ENCODE results near the gene FCRL4. TPM values are rescaled to one million over a fixed set of nuclear protein-coding genes. Genes with fewer than 3 reads are reported as not detected.
"Not testable (repeated sequence)": the region's sequence is repeated elsewhere in the genome, so short reads cannot be mapped to it uniquely, and the experiment has no call there.

The FCRL4 gene
- total and polyA plus RNA-seq, 5 donors from 2014 or later = not detected

DNA sequence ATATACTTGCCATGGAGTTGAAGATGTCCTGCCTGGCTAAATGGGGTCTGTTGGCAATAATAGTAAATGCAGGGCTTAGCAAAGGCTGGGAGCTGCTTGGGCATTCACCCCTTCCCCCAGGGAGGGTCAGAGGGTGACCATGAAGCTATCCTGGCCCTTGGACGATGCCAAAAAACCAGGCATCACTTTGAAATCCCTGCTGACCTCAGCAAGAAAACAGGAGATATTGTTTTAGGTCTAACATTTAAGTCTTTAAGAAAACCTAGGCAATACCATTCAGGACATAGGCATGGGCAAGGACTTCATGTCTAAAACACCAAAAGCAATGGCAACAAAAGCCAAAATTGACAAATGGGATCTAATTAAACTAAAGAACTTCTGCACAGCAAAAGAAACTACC lies 49.8 kb downstream of the FCRL4 start:
- H3K27me3 Mint-ChIP-seq = peaks cover 17% of the 10 kb centered on the region
- not testable (repeated sequence) for H3K36me3 Mint-ChIP-seq

DNA sequence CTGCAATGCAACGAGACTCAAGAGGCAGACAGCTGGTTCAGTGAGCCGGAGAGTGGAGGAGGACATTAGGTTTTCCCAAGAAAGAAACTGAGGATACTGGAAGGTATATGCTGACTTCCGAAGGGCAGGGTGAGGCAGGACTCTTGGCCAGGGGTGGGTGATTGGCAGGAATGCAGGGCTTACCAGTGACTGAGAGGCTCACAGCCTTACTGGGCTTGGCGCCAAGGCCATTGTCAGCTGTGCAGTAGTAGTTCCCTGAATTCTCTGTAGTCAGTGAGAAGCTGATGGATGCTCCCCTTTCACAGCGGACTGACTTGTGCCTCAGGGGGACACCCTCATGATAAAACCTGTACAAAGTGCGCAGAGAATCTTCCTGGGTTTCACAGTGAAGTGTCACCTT lies 55.2 kb downstream of the FCRL4 start:
- H3K27me3 Mint-ChIP-seq = peaks cover 9% of the 10 kb centered on the region
- no peak for ATAC-seq (ENCODE audit: low read depth in 2 of 2)

More for the DNA sequence above, 49.8 kb downstream of the FCRL4 start:
- not testable (repeated sequence) for H3K36me3 ChIP-seq (ENCODE audit: control insufficient read depth, insufficient read depth, low read length); H3K4me1 Mint-ChIP-seq; H3K4me3 ChIP-seq (ENCODE audit: low read depth, low read length); H3K4me1 ChIP-seq (ENCODE audit: control insufficient read depth, insufficient read depth, low read length, poor library complexity, severe bottlenecking); H3K4me3 Mint-ChIP-seq; H3K27ac ChIP-seq (ENCODE audit: insufficient read depth, low read length, poor library complexity, severe bottlenecking); H3K27ac Mint-ChIP-seq; DNase-seq; ATAC-seq (ENCODE audit: low read depth in 2 of 2); H3K9me3 Mint-ChIP-seq; H3K27me3 ChIP-seq (ENCODE audit: control insufficient read depth, insufficient read depth, low read length); H3K9me3 ChIP-seq (ENCODE audit: control insufficient read depth in 2 of 2, low read length in 2 of 2)

DNA sequence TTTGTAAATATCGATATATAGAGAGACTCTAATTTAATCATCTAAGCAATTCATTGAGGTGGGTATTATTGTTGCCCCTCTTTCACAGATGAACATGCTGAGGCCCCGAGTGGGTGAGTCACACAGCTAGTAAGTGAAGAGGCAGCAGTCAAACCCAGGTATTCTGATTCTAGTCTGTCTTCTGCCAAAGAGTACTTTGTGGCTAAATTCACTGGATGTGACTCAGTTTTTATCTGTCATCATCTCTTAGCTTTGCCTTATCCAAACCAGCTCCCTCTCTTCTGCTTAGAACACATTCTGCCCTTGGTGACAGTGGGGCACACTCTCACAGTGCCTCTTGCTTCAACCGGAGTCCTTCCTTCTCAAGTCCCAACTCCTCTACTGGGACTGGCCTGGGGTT lies 57.0 kb downstream of the FCRL4 start:
- Mint-ChIP-seq H3K4me3 (no peak overlapping the region), H3K9me3 (peaks cover 0 to 2% (median 0%) of the 10 kb centered on the region in 7 donors), H3K4me1 (peaks cover 0 to 5% (median 0%) of the 10 kb centered on the region in 4 donors), H3K27ac (no peak overlapping the region), H3K36me3 (no peaks in the 10 kb centered on the region), H3K27me3 (peaks cover 9% of the 10 kb centered on the region)
- H3K27ac ChIP-seq (ENCODE audit: insufficient read depth, low read length, poor library complexity, severe bottlenecking) = no peak overlapping the region
- ATAC-seq (ENCODE audit: low read depth in 2 of 2) (no peak), DNase-seq (no peak)
- H3K9me3 ChIP-seq (ENCODE audit: control insufficient read depth in 2 of 2, low read length in 2 of 2) = no peaks in the 10 kb centered on the region
- no peaks in the 10 kb centered on the region for H3K36me3 ChIP-seq (ENCODE audit: control insufficient read depth, insufficient read depth, low read length)
- H3K4me3 ChIP-seq (ENCODE audit: low read depth, low read length) = no peak overlapping the region
- H3K27me3 ChIP-seq (ENCODE audit: control insufficient read depth, insufficient read depth, low read length) = peaks cover 2% of the 10 kb centered on the region
- no peaks in the 10 kb centered on the region for H3K4me1 ChIP-seq (ENCODE audit: control insufficient read depth, insufficient read depth, low read length, poor library complexity, severe bottlenecking)

More for the DNA sequence above, 55.2 kb downstream of the FCRL4 start:
- H3K4me1 ChIP-seq (ENCODE audit: control insufficient read depth, insufficient read depth, low read length, poor library complexity, severe bottlenecking) = no peaks in the 10 kb centered on the region
- Mint-ChIP-seq H3K4me3 (no peak overlapping the region), H3K36me3 (no peaks in the 10 kb centered on the region), H3K9me3 (peaks cover 0 to 1% (median 0%) of the 10 kb centered on the region in 7 donors), H3K4me1 (peaks cover 0 to 5% (median 0%) of the 10 kb centered on the region in 4 donors), H3K27ac (no peak overlapping the region)
- no peak overlapping the region for H3K4me3 ChIP-seq (ENCODE audit: low read depth, low read length)
- H3K36me3 ChIP-seq (ENCODE audit: control insufficient read depth, insufficient read depth, low read length) = no peaks in the 10 kb centered on the region
- no peak for DNase-seq
- H3K9me3 ChIP-seq (ENCODE audit: control insufficient read depth in 2 of 2, low read length in 2 of 2) = no peaks in the 10 kb centered on the region
- H3K27ac ChIP-seq (ENCODE audit: insufficient read depth, low read length, poor library complexity, severe bottlenecking) = no peak overlapping the region
- peaks cover 2% of the 10 kb centered on the region for H3K27me3 ChIP-seq (ENCODE audit: control insufficient read depth, insufficient read depth, low read length)

DNA sequence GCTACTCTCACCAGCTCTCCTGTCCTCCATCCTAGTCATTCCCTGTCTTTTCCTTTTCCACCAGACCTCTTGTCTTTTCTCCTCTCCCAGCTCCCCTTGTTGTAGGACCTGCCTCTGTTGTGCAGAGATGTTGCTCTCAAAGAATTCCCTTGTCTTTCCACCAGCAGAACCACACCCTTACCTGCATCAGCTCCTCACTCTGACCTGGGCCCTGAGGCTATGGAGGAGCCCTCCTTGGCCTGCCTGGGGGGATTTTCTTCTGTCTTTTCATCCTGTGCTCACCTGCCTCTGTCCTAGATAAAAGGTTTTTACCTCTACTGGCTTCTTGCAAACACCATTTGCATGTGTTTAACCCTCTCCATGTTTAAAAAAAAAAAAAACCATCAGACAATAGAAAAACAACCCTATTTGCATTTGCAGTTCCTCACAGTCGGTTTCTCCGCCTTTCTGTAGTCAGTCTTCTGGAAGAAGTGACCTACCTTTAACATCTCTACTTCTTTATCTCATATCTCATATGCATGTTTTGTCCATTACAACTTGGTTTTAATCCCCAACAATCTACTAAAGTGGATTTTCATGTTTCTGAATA lies 57.6 kb downstream of the FCRL4 start:
- Histone ChIP-seq H3K27ac (ENCODE audit: insufficient read depth, low read length, poor library complexity, severe bottlenecking) (no peak overlapping the region), H3K36me3 (ENCODE audit: control insufficient read depth, insufficient read depth, low read length) (no peaks in the 10 kb centered on the region), H3K27me3 (ENCODE audit: control insufficient read depth, insufficient read depth, low read length) (peaks cover 2% of the 10 kb centered on the region), H3K9me3 (ENCODE audit: control insufficient read depth in 2 of 2, low read length in 2 of 2) (no peaks in the 10 kb centered on the region), H3K4me1 (ENCODE audit: control insufficient read depth, insufficient read depth, low read length, poor library complexity, severe bottlenecking) (no peaks in the 10 kb centered on the region), H3K4me3 (ENCODE audit: low read depth, low read length) (no peak overlapping the region)
- no peak overlapping the region for H3K4me3 Mint-ChIP-seq
- no peaks in the 10 kb centered on the region for H3K36me3 Mint-ChIP-seq
- peaks cover 0 to 2% (median 0%) of the 10 kb centered on the region in 7 donors for H3K9me3 Mint-ChIP-seq
- no peak for DNase-seq
- H3K4me1 Mint-ChIP-seq = peaks cover 0 to 5% (median 0%) of the 10 kb centered on the region in 4 donors
- peak overlapping the region in 1 of 3 donors; percentile 5 for H3K27ac Mint-ChIP-seq
- no peak for ATAC-seq (ENCODE audit: low read depth in 2 of 2)
- peaks cover 9% of the 10 kb centered on the region for H3K27me3 Mint-ChIP-seq

DNA sequence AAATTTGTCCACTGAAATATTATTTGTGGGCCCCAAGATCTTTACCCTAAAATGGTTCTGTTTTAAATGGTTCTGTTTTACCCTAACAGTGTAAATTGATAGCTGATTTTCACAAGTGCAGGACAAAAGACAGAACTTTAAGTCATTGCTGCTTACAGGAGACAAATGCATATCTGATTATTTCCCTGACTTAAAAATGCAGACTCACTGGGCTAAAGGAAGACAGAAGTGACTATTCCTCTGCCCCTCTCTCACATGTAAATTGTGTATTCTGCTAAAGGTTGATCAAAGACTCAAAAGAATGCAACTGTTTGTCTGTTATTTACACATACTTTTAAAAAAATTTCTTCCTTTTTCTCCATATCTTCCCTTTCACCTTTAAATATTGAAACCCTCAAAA lies 58.3 kb downstream of the FCRL4 start:
- peaks cover 2% of the 10 kb centered on the region for H3K27me3 ChIP-seq (ENCODE audit: control insufficient read depth, insufficient read depth, low read length)
- Mint-ChIP-seq H3K4me1 (peaks cover 0 to 5% (median 0%) of the 10 kb centered on the region in 4 donors), H3K9me3 (peaks cover 0 to 2% (median 0%) of the 10 kb centered on the region in 7 donors), H3K4me3 (no peak overlapping the region), H3K27ac (no peak overlapping the region), H3K27me3 (peaks cover 9% of the 10 kb centered on the region), H3K36me3 (no peaks in the 10 kb centered on the region)
- DNase-seq (no peak), ATAC-seq (ENCODE audit: low read depth in 2 of 2) (no peak)
- no peak overlapping the region for H3K27ac ChIP-seq (ENCODE audit: insufficient read depth, low read length, poor library complexity, severe bottlenecking)
- no peaks in the 10 kb centered on the region for H3K9me3 ChIP-seq (ENCODE audit: control insufficient read depth in 2 of 2, low read length in 2 of 2)
- H3K4me1 ChIP-seq (ENCODE audit: control insufficient read depth, insufficient read depth, low read length, poor library complexity, severe bottlenecking) = no peaks in the 10 kb centered on the region
- no peaks in the 10 kb centered on the region for H3K36me3 ChIP-seq (ENCODE audit: control insufficient read depth, insufficient read depth, low read length)
- H3K4me3 ChIP-seq (ENCODE audit: low read depth, low read length) = no peak overlapping the region

DNA sequence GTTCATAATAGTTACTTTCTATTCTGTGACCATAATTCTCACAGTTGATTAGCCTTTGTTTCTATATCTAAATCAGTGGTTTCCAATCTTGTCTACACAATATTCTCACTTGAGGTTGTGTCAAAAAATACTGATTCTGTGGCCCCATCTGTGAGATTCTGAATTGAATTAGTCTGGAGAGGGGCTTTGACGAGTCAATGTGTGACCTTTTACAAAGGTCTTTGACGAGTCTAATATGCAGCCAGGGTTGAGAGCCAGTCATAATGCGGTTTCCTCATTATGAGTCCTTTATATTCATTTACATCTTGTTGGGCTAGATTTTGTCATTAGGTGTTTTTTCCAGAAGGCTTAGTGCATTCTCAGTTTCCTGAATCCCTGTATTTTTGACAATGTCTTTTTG lies 65.3 kb downstream of the FCRL4 start:
- Histone ChIP-seq H3K27me3 (ENCODE audit: control insufficient read depth, insufficient read depth, low read length) (peaks cover 8% of the 10 kb centered on the region), H3K4me1 (ENCODE audit: control insufficient read depth, insufficient read depth, low read length, poor library complexity, severe bottlenecking) (no peaks in the 10 kb centered on the region), H3K36me3 (ENCODE audit: control insufficient read depth, insufficient read depth, low read length) (no peaks in the 10 kb centered on the region), H3K9me3 (ENCODE audit: control insufficient read depth in 2 of 2, low read length in 2 of 2) (no peaks in the 10 kb centered on the region), H3K4me3 (ENCODE audit: low read depth, low read length) (no peak overlapping the region), H3K27ac (ENCODE audit: insufficient read depth, low read length, poor library complexity, severe bottlenecking) (no peak overlapping the region)
- Mint-ChIP-seq H3K4me1 (no peaks in the 10 kb centered on the region), H3K27me3 (peaks cover 13% of the 10 kb centered on the region), H3K36me3 (no peaks in the 10 kb centered on the region), H3K4me3 (no peak overlapping the region), H3K9me3 (peaks cover 0 to 2% (median 0%) of the 10 kb centered on the region in 7 donors), H3K27ac (no peak overlapping the region)
- DNase-seq (no peak), ATAC-seq (ENCODE audit: low read depth in 2 of 2) (no peak)

DNA sequence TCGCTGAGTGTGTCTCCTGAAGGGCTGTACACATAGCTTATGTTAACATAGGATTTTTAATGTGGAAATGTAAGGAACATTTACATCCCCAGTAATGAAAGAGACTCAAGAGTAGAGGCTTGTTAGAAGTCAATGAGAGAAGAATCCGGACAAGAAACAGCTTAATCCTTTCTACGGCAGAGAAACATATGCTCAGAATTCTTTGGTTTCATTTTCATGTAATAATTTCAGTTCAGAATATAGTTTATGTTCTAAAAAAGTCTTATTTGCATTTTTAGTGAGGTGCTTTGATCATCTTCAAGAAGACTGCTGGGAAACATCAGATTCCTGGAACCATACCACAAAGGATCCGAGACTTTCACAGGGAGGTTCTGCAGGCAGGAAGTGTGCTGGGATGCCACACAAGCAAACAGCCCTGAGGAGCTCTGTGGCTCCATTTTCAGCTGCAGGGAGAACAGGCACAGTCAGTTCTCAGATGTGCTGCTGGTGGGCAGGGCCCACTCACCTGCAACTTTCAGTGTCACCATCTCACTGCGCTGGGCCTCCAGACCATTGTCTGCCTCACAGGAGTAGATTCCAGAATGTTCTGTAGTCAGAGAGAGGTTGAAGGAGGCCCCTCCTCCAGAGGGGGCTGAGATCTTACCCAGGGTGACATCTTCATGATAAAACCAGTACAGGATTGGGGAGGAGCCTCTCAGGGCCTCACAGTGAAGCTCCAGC lies 74.0 kb downstream of the FCRL4 start:
- Mint-ChIP-seq H3K27ac (peak overlapping the region in 2 of 3 donors; percentile 12 to 30), H3K4me1 (peaks cover 0 to 12% (median 7%) of the 10 kb centered on the region in 4 donors), H3K36me3 (no peaks in the 10 kb centered on the region), H3K4me3 (peak overlapping the region in 3 of 4 donors; percentile 3 to 49 (median 18)), H3K9me3 (no peaks in the 10 kb centered on the region), H3K27me3 (peaks cover 4% of the 10 kb centered on the region)
- peak overlapping the region; percentile 56 for H3K4me3 ChIP-seq (ENCODE audit: low read depth, low read length)
- DNase-seq (peak in 1 of 3 donors; percentile 41), ATAC-seq (ENCODE audit: low read depth in 2 of 2) (no peak)
- no peaks in the 10 kb centered on the region for H3K9me3 ChIP-seq (ENCODE audit: control insufficient read depth in 2 of 2, low read length in 2 of 2)
- H3K27ac ChIP-seq (ENCODE audit: insufficient read depth, low read length, poor library complexity, severe bottlenecking) = no peak overlapping the region
- no peaks in the 10 kb centered on the region for H3K4me1 ChIP-seq (ENCODE audit: control insufficient read depth, insufficient read depth, low read length, poor library complexity, severe bottlenecking)
- no peaks in the 10 kb centered on the region for H3K27me3 ChIP-seq (ENCODE audit: control insufficient read depth, insufficient read depth, low read length)
- no peaks in the 10 kb centered on the region for H3K36me3 ChIP-seq (ENCODE audit: control insufficient read depth, insufficient read depth, low read length)
